Dermis blood vessel endothelial cell (primary cell): Measurements from ENCODE around the gene DYRK1A. TPM values are rescaled to one million over a fixed set of nuclear protein-coding genes. Genes with fewer than 3 reads are reported as not detected.

Experiments used
- DNase-seq: peaks from one replicate; pipeline ENCODE4 v3.0.0; 2010
- total RNA-seq: library from RNA; depleted of rRNA; stranded (reverse); fragments of >200 nt; gene quantifications from 2 replicates; pipeline ENCODE4 v1.2.3, GENCODE V29; 2014

DYRK1A gene
- total RNA-seq, 1 donor from 2014 or later: 75.6 TPM

DNA sequence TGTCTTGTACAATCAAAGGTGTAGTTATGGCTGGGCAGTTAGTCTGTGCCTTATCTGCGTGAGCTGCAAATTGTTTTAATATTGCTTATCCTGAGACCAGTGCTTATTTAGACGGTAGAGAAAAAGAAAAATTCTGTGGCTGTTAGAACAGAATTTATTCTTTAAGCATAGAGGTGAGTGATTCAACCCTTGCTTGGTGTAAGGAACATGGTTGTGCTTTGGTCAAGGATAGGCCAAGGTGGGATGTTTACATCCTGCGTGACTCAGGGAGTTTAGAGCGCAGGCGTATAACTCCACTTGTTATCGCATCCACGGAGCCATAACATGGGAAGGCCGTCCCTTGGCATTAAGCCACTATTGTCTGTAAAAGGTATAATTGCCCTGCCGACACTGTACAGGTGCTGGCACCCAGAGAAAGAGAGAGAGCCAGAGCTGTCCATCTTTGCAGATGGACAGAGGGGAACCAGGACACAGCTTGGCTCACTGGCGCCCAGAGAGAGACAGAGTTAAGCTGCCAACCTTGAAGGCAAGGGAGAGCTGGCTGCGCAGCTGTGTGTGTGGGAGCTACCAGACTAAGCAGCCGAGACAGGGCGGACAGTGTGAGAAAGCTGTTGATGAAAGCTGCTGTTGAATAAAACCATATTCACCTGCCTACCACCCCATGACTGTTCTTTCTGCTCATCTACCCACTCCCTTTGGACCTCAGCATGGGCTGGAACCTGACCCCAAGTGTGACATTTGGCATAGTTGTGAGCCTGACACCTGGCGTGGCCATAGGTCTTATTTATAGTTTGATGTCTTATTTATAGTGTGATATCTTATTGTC is 200.4 kb downstream of the DYRK1A start:
- DNase-seq: no peak

DNA sequence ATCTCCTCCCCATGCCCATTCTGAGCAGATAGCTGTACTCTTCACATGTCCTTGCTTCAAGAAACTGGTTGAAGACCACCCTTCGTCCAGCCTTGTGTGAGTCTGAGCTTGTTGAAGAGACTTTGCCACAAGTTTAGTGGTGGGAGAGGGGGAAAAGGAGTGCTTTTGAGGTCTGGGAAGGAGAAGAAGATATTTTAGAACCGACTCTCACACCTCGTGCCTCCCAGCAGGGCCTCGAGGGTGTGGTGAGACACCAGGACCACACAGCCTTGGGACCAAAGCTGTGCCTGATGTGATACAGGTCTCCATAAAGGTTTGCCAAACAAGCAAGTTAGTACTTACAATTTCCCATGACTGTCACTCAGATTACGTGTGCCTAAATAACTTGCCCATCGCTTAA is 201.8 kb downstream of the DYRK1A start:
- DNase-seq: no peak

DNA sequence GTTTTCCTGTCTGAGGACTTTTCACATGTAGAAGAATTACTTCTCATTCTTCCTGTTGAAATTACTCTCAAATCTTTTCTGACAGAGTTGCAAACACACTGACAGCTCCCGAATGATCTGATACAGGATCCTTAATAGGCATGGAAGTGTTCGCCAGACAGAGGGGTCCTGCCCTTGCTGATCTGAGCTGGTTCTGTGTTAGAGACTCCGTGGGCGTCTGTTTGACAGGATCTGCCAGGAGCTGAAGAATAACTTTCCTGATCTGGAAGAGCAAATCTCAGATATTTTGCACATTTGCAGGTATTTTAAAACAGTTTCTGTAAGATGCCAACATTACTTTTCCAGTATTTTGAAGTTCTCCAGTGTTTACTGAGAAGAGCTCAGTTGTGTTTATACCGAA is 202.3 kb downstream of the DYRK1A start:
- DNase-seq: no peak

DNA sequence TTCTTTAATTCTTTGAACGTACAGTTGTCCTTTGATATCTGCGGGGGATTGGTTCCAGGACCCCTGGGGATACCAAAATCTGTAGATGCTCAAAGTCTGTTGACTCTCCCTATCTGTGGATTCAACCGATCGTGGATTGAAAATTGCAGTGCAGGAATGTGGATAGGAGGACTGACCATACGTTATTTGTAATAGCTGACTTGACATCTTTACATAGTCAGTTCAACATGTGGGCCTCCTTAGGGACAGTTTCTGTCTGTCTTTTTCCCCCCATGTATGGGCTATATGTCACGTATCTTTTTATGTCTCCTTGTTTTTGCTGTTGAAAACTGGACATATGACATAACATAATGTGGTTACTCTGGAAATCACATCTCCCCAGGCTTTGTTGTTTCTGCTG is 204.9 kb downstream of the DYRK1A start:
- no peak for DNase-seq

DNA sequence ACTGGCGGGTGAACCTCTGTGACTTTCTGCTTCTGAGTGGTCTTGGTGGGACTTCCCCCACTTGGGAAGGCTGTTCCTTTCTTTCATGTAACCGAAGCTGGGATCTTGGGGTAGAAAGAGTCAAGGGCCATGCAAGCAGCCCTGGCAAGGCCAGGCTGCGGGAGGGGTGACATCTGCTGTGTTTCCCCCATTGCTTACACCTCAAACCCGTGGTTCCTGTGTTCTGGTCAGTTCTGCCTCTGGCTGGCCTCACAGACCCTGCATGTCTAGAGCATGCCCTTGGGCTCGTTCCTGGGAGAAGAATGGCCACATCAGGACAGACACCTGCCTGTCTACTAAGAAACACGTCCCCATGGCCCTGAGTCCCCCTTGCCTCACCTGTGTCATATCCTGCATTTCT is 207.7 kb downstream of the DYRK1A start:
- DNase-seq: no peak

DNA sequence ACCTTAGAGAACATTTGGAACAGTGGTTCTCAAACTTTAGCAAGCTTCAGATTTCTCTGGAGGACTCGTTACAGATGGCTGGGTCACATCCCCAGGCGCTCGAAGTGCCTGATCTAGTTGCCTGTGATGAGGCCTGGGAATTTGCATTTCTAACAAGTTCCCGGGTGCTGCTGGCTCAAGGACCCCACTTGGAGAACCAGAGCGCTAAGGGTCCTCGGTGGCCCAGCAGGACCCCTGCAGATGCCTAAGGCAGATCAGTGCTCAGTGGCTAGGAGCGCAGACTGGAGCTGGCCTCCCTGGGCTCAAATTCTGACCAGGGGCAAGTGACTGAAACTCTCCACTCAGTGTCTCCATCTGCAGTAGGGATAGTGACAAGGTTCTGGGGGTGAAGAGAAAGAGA is 208.2 kb downstream of the DYRK1A start:
- no peak for DNase-seq

DNA sequence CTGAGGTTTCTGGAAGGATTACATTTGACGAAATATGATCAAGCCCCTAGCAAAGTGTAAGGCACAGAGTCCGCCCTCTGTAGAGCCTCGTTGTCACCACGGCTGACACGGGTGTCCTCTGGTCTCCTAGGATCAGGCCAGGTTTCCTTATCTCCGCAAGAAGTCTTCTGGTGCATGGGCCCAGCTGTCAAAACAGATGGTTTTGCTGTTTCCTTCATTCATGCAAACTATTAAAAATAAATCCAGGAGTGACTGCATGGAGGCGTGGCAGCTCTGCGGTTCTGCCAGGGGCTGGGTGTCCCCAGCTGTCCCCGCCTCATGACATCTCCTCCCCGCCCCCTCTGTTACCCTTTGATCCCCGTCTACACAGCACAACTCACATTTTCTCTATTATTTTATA is 209.0 kb downstream of the DYRK1A start:
- no peak for DNase-seq

Other genes with a start within 250 kb of the DYRK1A start
- 106 and 115 TPM in 2 replicates for gene VPS26C, start 99.4 kb upstream of the DYRK1A start, total RNA-seq